IPS-18c (cell line): ENCODE measurements around the gene TFB1M.
"Not testable (repeated sequence)": the region's sequence is repeated elsewhere in the genome, so short reads cannot be mapped to it uniquely, and the experiment has no call there.

Source experiments
- H3K4me3 ChIP-seq: 2 replicates; pipeline ENCODE4 v1.7.0; 2013; ENCODE audit warnings: low read depth, mild to moderate bottlenecking, low read length, moderate library complexity; ENCODE audit not compliant: insufficient read depth
- H3K9me3 ChIP-seq: one replicate; pipeline ENCODE4 v1.6.1; 2013; ENCODE audit warnings: mild to moderate bottlenecking, low read length, moderate library complexity; ENCODE audit not compliant: control insufficient read depth, insufficient read depth

Gene TFB1M

GRCh38 chr6:155314773-155315515, 660 bp upstream of the TFB1M start:
- peak overlapping the region; percentile 52 for H3K4me3 ChIP-seq
- H3K9me3 ChIP-seq = no peaks in the 10 kb centered on the region

GRCh38 chr6:155313602-155314091, 637 bp downstream of the TFB1M start:
- H3K4me3 ChIP-seq = peak overlapping the region; percentile 89

GRCh38 chr6:155312950-155313349, 1.3 kb downstream of the TFB1M start:
- not testable (repeated sequence) for H3K4me3 ChIP-seq, H3K9me3 ChIP-seq

More at GRCh38 chr6:155313602-155314091, 637 bp downstream of the TFB1M start:
- no peaks in the 10 kb centered on the region for H3K9me3 ChIP-seq

- H3K4me3 ChIP-seq = no peak overlapping the region
- no peaks in the 10 kb centered on the region for H3K9me3 ChIP-seq
Measured at GRCh38 chr6:155311583-155311982, 2.7 kb downstream of the TFB1M start.

- H3K9me3 ChIP-seq = no peaks in the 10 kb centered on the region
- H3K4me3 ChIP-seq = no peak overlapping the region
Measured at GRCh38 chr6:155311086-155311485, 3.2 kb downstream of the TFB1M start.

GRCh38 chr6:155310596-155310995, 3.7 kb downstream of the TFB1M start:
- no peak overlapping the region for H3K4me3 ChIP-seq
- no peaks in the 10 kb centered on the region for H3K9me3 ChIP-seq

- Histone ChIP-seq H3K9me3 (no peaks in the 10 kb centered on the region), H3K4me3 (no peak overlapping the region)
Measured at GRCh38 chr6:155309150-155309549, 5.1 kb downstream of the TFB1M start.

GRCh38 chr6:155306958-155307357, 7.3 kb downstream of the TFB1M start:
- no peak overlapping the region for H3K4me3 ChIP-seq
- no peaks in the 10 kb centered on the region for H3K9me3 ChIP-seq

GRCh38 chr6:155303361-155303870, 10.9 kb downstream of the TFB1M start:
- Histone ChIP-seq H3K9me3 (no peaks in the 10 kb centered on the region), H3K4me3 (no peak overlapping the region)

GRCh38 chr6:155301867-155302266, 12.4 kb downstream of the TFB1M start:
- Histone ChIP-seq H3K4me3 (no peak overlapping the region), H3K9me3 (no peaks in the 10 kb centered on the region)

GRCh38 chr6:155297669-155298068, 16.6 kb downstream of the TFB1M start:
- no peak overlapping the region for H3K4me3 ChIP-seq
- H3K9me3 ChIP-seq = no peaks in the 10 kb centered on the region

GRCh38 chr6:155292711-155293110, 21.6 kb downstream of the TFB1M start:
- Histone ChIP-seq H3K9me3 (no peaks in the 10 kb centered on the region), H3K4me3 (no peak overlapping the region)

- no peak overlapping the region for H3K4me3 ChIP-seq
- H3K9me3 ChIP-seq = no peaks in the 10 kb centered on the region
Measured at GRCh38 chr6:155291291-155291690, 23.0 kb downstream of the TFB1M start.

- H3K9me3 ChIP-seq = no peaks in the 10 kb centered on the region
- no peak overlapping the region for H3K4me3 ChIP-seq
Measured at GRCh38 chr6:155290491-155290890, 23.8 kb downstream of the TFB1M start.

GRCh38 chr6:155287762-155288161, 26.5 kb downstream of the TFB1M start:
- H3K9me3 ChIP-seq = no peaks in the 10 kb centered on the region
- H3K4me3 ChIP-seq = no peak overlapping the region

GRCh38 chr6:155284775-155285174, 29.5 kb downstream of the TFB1M start:
- Histone ChIP-seq H3K9me3 (no peaks in the 10 kb centered on the region), H3K4me3 (no peak overlapping the region)

- H3K9me3 ChIP-seq = peaks cover 4% of the 10 kb centered on the region
- no peak overlapping the region for H3K4me3 ChIP-seq
Measured at GRCh38 chr6:155278319-155279049, 35.8 kb downstream of the TFB1M start.

GRCh38 chr6:155276638-155277037, 37.6 kb downstream of the TFB1M start:
- Histone ChIP-seq H3K4me3 (no peak overlapping the region), H3K9me3 (peaks cover 4% of the 10 kb centered on the region)
